SK-N-SH (cell line): Measurements from ENCODE around the gene PPP1R17. TPM values are rescaled to one million over a fixed set of nuclear protein-coding genes. Genes with fewer than 3 reads are reported as not detected.

Experiments
- CTCF ChIA-PET: fragments of 300-600, 350-600 bp; formaldehyde crosslinking; extraction: SDS; loops from one replicate; lab custom pipeline; 2021; lab: Yijun Ruan, JAX
- POLR2A ChIA-PET: fragments of 350-600 bp; sonication (Branson Sonifier 250); formaldehyde crosslinking; extraction: SDS; loops from one replicate; lab custom pipeline; 2020; ENCODE audit warnings: antibody characterized with exemption, inconsistent platforms; lab: Yijun Ruan, JAX
- DNase-seq: peaks from one replicate; pipeline ENCODE4 v3.0.0; 2012
- H2AFZ ChIP-seq: fragments of 200-600 bp; sonication (generic); 2 replicates; pipeline ENCODE4 v1.8.1; 2016; ENCODE audit warnings: antibody characterized with exemption, mild to moderate bottlenecking, low read depth
- H3F3A ChIP-seq: fragments of 200-600 bp; sonication (generic); replicated peaks from 2 replicates; pipeline ENCODE3; 2016; ENCODE audit warnings: antibody characterized with exemption, mild to moderate bottlenecking; ENCODE audit not compliant: insufficient read depth
- H3K27ac ChIP-seq, 2 experiments: fragments of 200-500 bp in 1 of 2; fragments of 200-600 bp in 1 of 2; sonication (Bioruptor generic) in 1 of 2; sonication (generic), shearing (Covaris generic) in 1 of 2; 2 replicates each; pipeline versions ENCODE4 v1.5.1 to v1.6.1; 2014 to 2016; ENCODE audit warnings: low read depth in 2 of 2, inconsistent platforms in 1 of 2, low read length in 1 of 2, mild to moderate bottlenecking in 1 of 2, mixed read lengths in 1 of 2
- H3K27me3 ChIP-seq: fragments of 200-600 bp; sonication (generic), shearing (Covaris generic); 2 replicates; pipeline ENCODE4 v1.6.1; 2016; ENCODE audit warnings: mixed run types; ENCODE audit not compliant: insufficient read depth
- H3K36me3 ChIP-seq, 2 experiments: fragments of 200-500 bp in 1 of 2; fragments of 200-600 bp in 1 of 2; sonication (Bioruptor generic) in 1 of 2; sonication (generic) in 1 of 2; replicated peaks in 1 of 2; 2 replicates each; pipeline versions ENCODE3 to v1.5.1; 2014 to 2016; ENCODE audit warnings: low read length in 1 of 2, mild to moderate bottlenecking in 1 of 2; ENCODE audit not compliant: insufficient read depth in 2 of 2, control insufficient read depth in 1 of 2
- H3K4me1 ChIP-seq, 2 experiments: fragments of 200-500 bp in 1 of 2; fragments of 200-600 bp in 1 of 2; sonication (Bioruptor generic) in 1 of 2; sonication (generic), shearing (Covaris generic) in 1 of 2; 2 replicates each; pipeline versions ENCODE4 v1.5.1 to v1.6.1; 2014 to 2016; ENCODE audit warnings: low read depth in 1 of 2, low read length in 1 of 2, mixed run types in 1 of 2; ENCODE audit not compliant: insufficient read depth in 2 of 2, control insufficient read depth in 1 of 2
- H3K4me2 ChIP-seq: fragments of 200-600 bp; sonication (generic), shearing (Covaris generic); 2 replicates; pipeline ENCODE4 v1.6.1; 2017; ENCODE audit warnings: mixed run types
- H3K4me3 ChIP-seq, 2 experiments: fragments of 200-500 bp in 1 of 2; fragments of 200-600 bp in 1 of 2; sonication (Bioruptor generic) in 1 of 2; sonication (generic), shearing (Covaris generic) in 1 of 2; 2 replicates each; pipeline versions ENCODE4 v1.5.1 to v1.8.1; 2014 to 2016; ENCODE audit warnings: low read depth in 2 of 2, inconsistent platforms in 1 of 2, low read length in 1 of 2, mild to moderate bottlenecking in 1 of 2, mixed read lengths in 1 of 2, moderate library complexity in 1 of 2
- H3K79me2 ChIP-seq: fragments of 200-600 bp; sonication (generic); 2 replicates; pipeline ENCODE4 v1.8.1; 2017; ENCODE audit warnings: mild to moderate bottlenecking; ENCODE audit not compliant: insufficient read depth
- H3K9ac ChIP-seq: fragments of 200-600 bp; sonication (generic); 2 replicates; pipeline ENCODE4 v1.6.1; 2017; ENCODE audit warnings: mixed run types
- H3K9me2 ChIP-seq: fragments of 200-600 bp; sonication (generic); 2 replicates; pipeline ENCODE4 v1.6.1; 2017; ENCODE audit warnings: mixed run types
- H3K9me3 ChIP-seq: fragments of 200-600 bp; sonication (generic); 2 replicates; pipeline ENCODE4 v1.6.1; 2017; ENCODE audit warnings: mixed run types, mild to moderate bottlenecking, moderate library complexity
- H4K20me1 ChIP-seq: fragments of 200-600 bp; sonication (generic); 2 replicates; pipeline ENCODE4 v1.6.1; 2017; ENCODE audit warnings: mild to moderate bottlenecking, mixed run types; ENCODE audit not compliant: insufficient read depth
- ELF1 ChIP-seq: IDR thresholded peaks from 2 replicates; pipeline ENCODE4 v1.4.0; 2012
- EP300 ChIP-seq, 2 experiments: IDR thresholded peaks; 2 replicates each; pipeline versions ENCODE4 v1.4.0 to v1.6.1; 2012; ENCODE audit warnings: borderline replicate concordance in 1 of 2, low read depth in 1 of 2, low read length in 1 of 2
- EZH2phosphoT487 ChIP-seq: fragments of 200-600 bp; sonication (generic); IDR thresholded peaks from 2 replicates; pipeline ENCODE4 v1.6.1; 2017; ENCODE audit warnings: low read depth, mixed run types, mild to moderate bottlenecking, antibody characterized with exemption, moderate library complexity, borderline replicate concordance
- FOSL2 ChIP-seq: IDR thresholded peaks from 2 replicates; pipeline ENCODE4 v1.4.0; 2012; ENCODE audit warnings: low read depth, mild to moderate bottlenecking, moderate library complexity, borderline replicate concordance
- FOXM1 ChIP-seq: IDR thresholded peaks from 2 replicates; pipeline ENCODE4 v1.4.0; 2012; ENCODE audit warnings: low read depth, mild to moderate bottlenecking
- GATA2 ChIP-seq: sonication (generic); formaldehyde crosslinking; IDR thresholded peaks from 2 replicates; pipeline ENCODE4 v1.5.0; 2020; ENCODE audit warnings: mild to moderate bottlenecking, missing genetic modification reagents
- IRF3 ChIP-seq: fragments of 150-350 bp; IDR thresholded peaks from 2 replicates; pipeline ENCODE4 v1.6.1; 2016; ENCODE audit warnings: mild to moderate bottlenecking, low read depth, low read length
- MAX ChIP-seq: IDR thresholded peaks from 2 replicates; pipeline ENCODE4 v1.4.0; 2012; ENCODE audit warnings: low read depth
- MXI1 ChIP-seq: IDR thresholded peaks from 2 replicates; pipeline ENCODE4 v1.6.1; 2012; ENCODE audit warnings: mild to moderate bottlenecking, low read depth, low read length, improper control_type of control experiment
- NFIC ChIP-seq: IDR thresholded peaks from 2 replicates; pipeline ENCODE4 v1.4.0; 2012; ENCODE audit warnings: borderline replicate concordance
- NRF1 ChIP-seq: IDR thresholded peaks from 2 replicates; pipeline ENCODE4 v1.6.1; 2012; ENCODE audit warnings: low read depth, mild to moderate bottlenecking, low read length
- RAD21 ChIP-seq: IDR thresholded peaks from 2 replicates; pipeline ENCODE4 v1.6.1; 2012; ENCODE audit warnings: mild to moderate bottlenecking, low read length
- RCOR1 ChIP-seq: fragments of 150-350 bp; IDR thresholded peaks from 2 replicates; pipeline ENCODE4 v1.6.1; 2017; ENCODE audit warnings: antibody characterized with exemption, low read length
- SIN3A ChIP-seq: IDR thresholded peaks from 2 replicates; pipeline ENCODE4 v1.6.1; 2012; ENCODE audit warnings: low read depth, mild to moderate bottlenecking, low read length, moderate library complexity, borderline replicate concordance
- YY1 ChIP-seq: IDR thresholded peaks from 2 replicates; pipeline ENCODE4 v1.4.0; 2012; ENCODE audit warnings: low read depth, mild to moderate bottlenecking
- WGBS: methylation state at CpG from one replicate; pipeline ENCODE4 v1.1.6; 2017; ENCODE audit warnings: low lambda C conversion rate; 5-methylcytosine and 5-hydroxymethylcytosine counted together
- polyA plus RNA-seq, 3 experiments: library from polyadenylated mRNA; depleted of rRNA; stranded (reverse); fragments of >200 nt; gene quantifications; 2 replicates each; pipeline ENCODE4 v1.2.3, GENCODE V29; 2012

The PPP1R17 gene
- polyA plus RNA-seq, 1 of the 3 experiments (the other 2 are of a cell fraction) = not detected

- Histone ChIP-seq H3K9ac (no peak overlapping the region), H3K36me3 (no peaks in the 10 kb centered on the region), H2AFZ (no peak overlapping the region), H3K79me2 (no peaks in the 10 kb centered on the region), H3K27ac (no peak overlapping the region), H3K4me2 (no peak overlapping the region), H3F3A (no peaks in the 10 kb centered on the region), H3K4me3 (no peak overlapping the region), H3K4me1 (no peaks in the 10 kb centered on the region), H3K27me3 (peaks cover 7% of the 10 kb centered on the region; the same call in 1 of the 2 replicates), H4K20me1 (no peaks in the 10 kb centered on the region), H3K9me2 (no peaks in the 10 kb centered on the region), H3K9me3 (no peaks in the 10 kb centered on the region)
- 6% methylated on average over 3 of the region's 3 CpGs for WGBS
- ChIA-PET POLR2A (no interaction called here), CTCF (interaction anchor here (1.9 kb wide), 1 partner anchor 259 kb away, joined by 6 read pairs; no protein-coding TSS in a partner anchor)
- TF ChIP-seq MXI1 (no peak), RAD21 (no peak), NRF1 (no peak), EP300 (IDR thresholded peaks at IDR 0.05; ENCODE audit: borderline replicate concordance in 1 of 2, low read depth in 1 of 2, low read length in 1 of 2) (no peak), EZH2phosphoT487 (no peak), MAX (no peak), ELF1 (no peak), FOSL2 (no peak), SIN3A (no peak), GATA2 (CRISPR knock-in tag) (no peak)
- no peak for DNase-seq
Observed at GRCh38 chr7:31702354-31702753, 15.3 kb downstream of the PPP1R17 start.

DNA sequence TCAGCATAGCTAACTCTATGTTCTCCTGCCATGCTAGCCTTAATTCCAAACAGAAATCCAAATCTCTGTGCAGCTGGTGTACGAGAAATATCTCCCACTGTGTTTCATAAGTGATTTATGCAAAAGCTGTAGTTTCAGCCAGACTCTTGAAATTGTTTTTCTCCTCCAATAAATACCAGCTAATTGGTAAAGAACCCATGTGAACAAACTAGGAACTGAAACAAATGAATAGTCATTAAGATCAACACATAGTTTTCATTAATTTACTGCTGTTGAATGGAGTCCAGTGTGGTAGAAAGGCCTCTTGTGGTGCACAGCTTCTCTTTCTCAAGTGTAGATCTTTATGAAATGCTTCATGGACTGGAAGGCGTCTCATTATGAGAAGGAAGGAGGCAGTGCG lies 18.4 kb downstream of the PPP1R17 start:
- CTCF ChIA-PET = no interaction called here
- Histone ChIP-seq H3K27ac (no peak overlapping the region), H2AFZ (no peak overlapping the region), H3K79me2 (no peaks in the 10 kb centered on the region), H3K9me2 (no peaks in the 10 kb centered on the region), H3F3A (no peaks in the 10 kb centered on the region), H3K36me3 (no peaks in the 10 kb centered on the region), H3K4me3 (no peak overlapping the region), H3K4me1 (no peaks in the 10 kb centered on the region), H3K4me2 (no peak overlapping the region), H3K9me3 (no peaks in the 10 kb centered on the region), H4K20me1 (no peaks in the 10 kb centered on the region), H3K9ac (no peak overlapping the region), H3K27me3 (peaks cover 31% of the 10 kb centered on the region)
- no peak for DNase-seq
- no peak for TF ChIP-seq RCOR1
- TF ChIP-seq FOSL2 = no peak
- TF ChIP-seq RAD21 = no peak
- no peak for TF ChIP-seq YY1
- TF ChIP-seq NFIC = no peak
- TF ChIP-seq FOXM1 = no peak
- no peak for TF ChIP-seq IRF3
- WGBS = 9% methylated on average over 3 of the region's 3 CpGs
- POLR2A ChIA-PET = no interaction called here
